ENCODE results near the gene NALF2.

GRCh38 chrX:69506617-69507499 lies 2.7 kb downstream of the NALF2 start:
- TF ChIP-seq CTCF (IDR thresholded peaks at IDR 0.05), result no peak
- TF ChIP-seq POLR2AphosphoS5 (IDR thresholded peaks at IDR 0.05), result no peak
- no peak for TF ChIP-seq POLR2A (IDR thresholded peaks at IDR 0.05)
